Measurements from ENCODE around the gene RTN4R. TPM values are rescaled to one million over a fixed set of nuclear protein-coding genes. Genes with fewer than 3 reads are reported as not detected.

RTN4R gene
- total and polyA plus RNA-seq, 5 donors from 2014 or later: 1.2 to 3.3 (median 1.3) TPM

DNA sequence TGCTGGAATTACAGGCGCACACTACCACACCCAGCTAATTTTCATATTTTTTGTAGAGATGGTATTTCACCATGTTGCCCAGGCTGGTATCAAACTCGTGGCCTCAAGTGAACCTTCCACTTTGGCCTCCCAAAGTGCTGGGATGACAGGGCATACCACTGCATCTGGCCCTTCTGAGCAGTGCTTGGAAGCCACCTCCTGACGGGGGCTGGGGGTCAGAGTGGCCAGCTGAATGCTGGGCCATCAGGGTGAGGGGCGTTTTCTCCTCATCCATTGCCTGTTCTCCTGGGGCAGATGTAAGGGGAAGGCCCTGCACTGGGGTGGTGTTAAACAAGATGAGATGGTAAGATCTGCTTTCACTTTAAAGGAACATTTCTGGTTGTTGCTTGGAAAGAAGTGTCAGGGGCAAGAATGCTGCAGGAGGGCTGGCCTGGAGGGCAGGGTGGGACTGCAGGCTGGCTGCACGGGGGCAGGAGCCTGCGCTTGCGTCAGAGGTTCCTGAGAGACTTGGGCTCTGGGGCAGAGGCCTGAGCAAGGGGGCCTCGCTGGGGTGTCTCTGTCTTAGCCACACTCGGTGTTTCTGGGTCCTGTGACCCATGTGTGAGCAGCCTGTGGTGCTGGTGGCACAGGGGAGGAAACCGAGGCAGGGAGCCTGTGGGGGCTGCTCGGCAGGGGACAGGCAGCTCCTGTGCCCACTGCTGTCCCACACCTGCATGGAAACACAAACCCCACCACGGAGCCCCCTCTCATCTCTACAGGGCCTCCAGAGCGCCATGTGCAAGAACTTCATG, 34.5 kb upstream of the RTN4R start:
- Mint-ChIP-seq H3K9me3 (peaks cover 0 to 2% (median 0%) of the 10 kb centered on the region in 7 donors), H3K4me3 (no peak overlapping the region), H3K36me3 (no peaks in the 10 kb centered on the region), H3K4me1 (peaks cover 0 to 9% (median 4%) of the 10 kb centered on the region in 4 donors), H3K27me3 (peaks cover 7% of the 10 kb centered on the region), H3K27ac (no peak overlapping the region)
- Histone ChIP-seq H3K27ac (ENCODE audit: insufficient read depth, low read length, poor library complexity, severe bottlenecking) (no peak overlapping the region), H3K27me3 (ENCODE audit: control insufficient read depth, insufficient read depth, low read length) (no peaks in the 10 kb centered on the region), H3K36me3 (ENCODE audit: control insufficient read depth, insufficient read depth, low read length) (no peaks in the 10 kb centered on the region), H3K4me3 (ENCODE audit: low read depth, low read length) (no peak overlapping the region), H3K9me3 (ENCODE audit: control insufficient read depth in 2 of 2, low read length in 2 of 2) (no peaks in the 10 kb centered on the region), H3K4me1 (ENCODE audit: control insufficient read depth, insufficient read depth, low read length, poor library complexity, severe bottlenecking) (peaks cover 14% of the 10 kb centered on the region)
- DNase-seq (no peak), ATAC-seq (ENCODE audit: low read depth in 2 of 2) (no peak)

DNA sequence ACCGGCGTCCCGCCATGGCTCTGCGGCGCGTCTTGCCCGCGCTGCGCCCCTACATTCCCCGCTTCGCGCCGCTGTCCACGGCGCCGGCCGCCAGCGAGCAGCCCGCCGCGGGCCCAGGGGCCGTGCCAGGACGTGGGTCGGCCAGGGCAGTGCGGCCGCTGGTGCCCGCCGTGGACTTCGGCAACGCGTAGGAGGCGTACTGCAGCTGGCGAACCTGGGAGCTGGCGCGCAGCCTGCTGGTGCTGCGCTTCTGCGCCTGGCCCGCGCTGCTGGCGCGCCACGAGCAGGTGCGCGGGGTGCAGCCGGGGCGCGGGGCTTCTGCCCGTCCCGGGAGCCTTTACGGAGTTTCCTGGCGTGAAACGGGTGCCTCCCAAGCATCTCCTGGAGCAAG, 31.6 kb upstream of the RTN4R start:
- ATAC-seq (ENCODE audit: low read depth in 2 of 2) (peak; percentile 15 to 36), DNase-seq (no peak)
- peaks cover 11% of the 10 kb centered on the region for H3K27me3 Mint-ChIP-seq
- H3K9me3 Mint-ChIP-seq: peaks cover 0 to 2% (median 0%) of the 10 kb centered on the region in 7 donors
- Histone ChIP-seq H3K4me3 (ENCODE audit: low read depth, low read length) (peak overlapping the region; percentile 53), H3K36me3 (ENCODE audit: control insufficient read depth, insufficient read depth, low read length) (no peaks in the 10 kb centered on the region), H3K9me3 (ENCODE audit: control insufficient read depth in 2 of 2, low read length in 2 of 2) (no peaks in the 10 kb centered on the region), H3K27me3 (ENCODE audit: control insufficient read depth, insufficient read depth, low read length) (no peaks in the 10 kb centered on the region), H3K4me1 (ENCODE audit: control insufficient read depth, insufficient read depth, low read length, poor library complexity, severe bottlenecking) (peaks cover 14% of the 10 kb centered on the region), H3K27ac (ENCODE audit: insufficient read depth, low read length, poor library complexity, severe bottlenecking) (no peak overlapping the region)
- no peak overlapping the region for H3K27ac Mint-ChIP-seq
- peaks cover 0 to 11% (median 5%) of the 10 kb centered on the region in 4 donors for H3K4me1 Mint-ChIP-seq
- no peaks in the 10 kb centered on the region for H3K36me3 Mint-ChIP-seq
- peak overlapping the region in 3 of 4 donors; percentile 33 to 85 (median 73) for H3K4me3 Mint-ChIP-seq

DNA sequence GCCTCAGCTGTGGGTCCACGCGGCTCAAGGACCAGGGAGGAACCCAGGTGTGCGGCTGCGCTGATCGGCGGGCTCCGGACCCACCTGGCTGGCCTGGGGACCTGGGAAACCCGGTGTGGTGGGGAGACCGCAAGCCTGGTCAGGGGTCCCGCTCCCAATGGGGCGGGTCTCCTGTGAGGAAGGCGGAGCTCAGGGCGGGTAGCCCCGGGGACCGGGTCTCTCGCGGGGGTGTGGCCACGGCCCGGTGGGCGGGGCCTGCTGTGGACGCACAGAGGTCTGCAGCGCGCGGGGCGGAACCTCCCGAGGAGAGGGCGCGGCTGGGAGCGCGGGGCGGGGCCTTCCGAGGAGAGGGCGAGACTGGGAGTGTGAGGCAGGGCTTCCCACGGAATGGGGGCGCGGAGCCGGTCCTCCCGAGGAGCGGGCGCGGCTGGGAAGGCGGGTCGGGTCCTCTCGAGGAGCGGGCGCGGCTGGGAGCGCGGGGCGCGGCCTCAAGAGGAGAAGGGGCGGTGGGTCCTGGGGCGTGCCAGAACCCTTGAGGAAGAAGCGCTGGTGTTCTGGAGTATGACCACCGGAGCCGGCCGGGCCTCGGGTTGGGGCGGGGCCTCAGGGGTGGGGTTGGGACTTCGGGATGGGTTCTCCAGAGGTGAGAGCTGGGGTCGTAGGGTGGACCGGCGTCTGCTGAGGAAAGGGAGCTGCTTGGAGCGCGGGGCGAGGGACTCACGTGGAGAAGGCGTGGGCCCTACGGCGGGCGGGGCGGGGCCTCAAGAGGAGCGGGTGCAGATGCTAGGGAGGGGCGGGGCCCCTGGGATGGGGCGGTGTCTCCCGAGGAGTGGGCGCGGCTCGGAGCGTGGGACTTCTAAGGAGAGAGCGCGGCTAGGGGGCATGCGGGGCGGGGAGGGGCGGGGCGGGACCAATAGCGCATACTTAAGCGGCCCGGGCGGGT, 31.0 kb upstream of the RTN4R start:
- Mint-ChIP-seq H3K4me3 (peak overlapping the region; percentile 80 to 85 (median 84)), H3K9me3 (peaks cover 0 to 2% (median 0%) of the 10 kb centered on the region in 7 donors), H3K36me3 (no peaks in the 10 kb centered on the region), H3K4me1 (peaks cover 0 to 11% (median 5%) of the 10 kb centered on the region in 4 donors), H3K27ac (peak overlapping the region in 1 of 3 donors; percentile 46), H3K27me3 (peaks cover 11% of the 10 kb centered on the region)
- H3K4me1 ChIP-seq (ENCODE audit: control insufficient read depth, insufficient read depth, low read length, poor library complexity, severe bottlenecking): peaks cover 14% of the 10 kb centered on the region
- DNase-seq: peak; percentile 84 to 88 (median 88)
- H3K27ac ChIP-seq (ENCODE audit: insufficient read depth, low read length, poor library complexity, severe bottlenecking): no peak overlapping the region
- H3K36me3 ChIP-seq (ENCODE audit: control insufficient read depth, insufficient read depth, low read length): no peaks in the 10 kb centered on the region
- no peaks in the 10 kb centered on the region for H3K9me3 ChIP-seq (ENCODE audit: control insufficient read depth in 2 of 2, low read length in 2 of 2)
- no peak overlapping the region for H3K4me3 ChIP-seq (ENCODE audit: low read depth, low read length)
- peak; percentile 85 to 88 for ATAC-seq (ENCODE audit: low read depth in 2 of 2)
- no peaks in the 10 kb centered on the region for H3K27me3 ChIP-seq (ENCODE audit: control insufficient read depth, insufficient read depth, low read length)

DNA sequence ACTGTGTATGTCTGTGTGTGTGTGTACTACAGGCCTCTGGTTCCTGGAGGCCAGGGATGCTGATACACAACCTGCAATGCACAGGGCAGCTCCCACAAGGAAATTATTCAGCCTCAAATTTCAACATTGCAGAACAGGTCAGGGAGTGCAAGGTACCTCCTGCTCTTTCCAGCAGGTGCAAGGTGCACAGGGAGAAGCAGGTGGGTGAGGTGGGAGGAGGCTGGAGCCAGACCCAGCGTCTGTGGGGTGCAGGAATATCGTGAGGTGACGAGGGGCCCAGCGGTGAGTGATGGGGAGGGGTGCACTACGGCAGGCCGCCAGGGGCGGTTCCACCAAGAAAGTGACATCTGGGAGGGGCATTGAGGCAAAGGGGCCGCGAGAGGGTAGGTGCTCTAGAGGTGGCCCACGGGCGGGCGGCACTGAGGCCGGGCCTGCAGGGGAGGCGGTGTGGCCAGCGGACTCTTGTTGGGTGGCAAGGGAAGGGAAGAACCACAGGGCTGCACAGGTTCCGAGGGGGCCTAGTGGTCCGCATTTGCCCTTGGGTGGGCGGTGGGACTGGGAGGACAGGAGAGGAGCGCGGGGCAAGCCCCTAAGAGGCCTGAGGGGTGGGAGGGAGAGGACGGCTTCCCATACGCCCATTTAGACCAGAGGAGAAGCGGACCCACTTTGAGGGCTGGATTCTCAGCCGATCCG, 30.1 kb upstream of the RTN4R start:
- peaks cover 11% of the 10 kb centered on the region for H3K27me3 Mint-ChIP-seq
- Histone ChIP-seq H3K4me1 (ENCODE audit: control insufficient read depth, insufficient read depth, low read length, poor library complexity, severe bottlenecking) (peaks cover 14% of the 10 kb centered on the region), H3K36me3 (ENCODE audit: control insufficient read depth, insufficient read depth, low read length) (no peaks in the 10 kb centered on the region), H3K27ac (ENCODE audit: insufficient read depth, low read length, poor library complexity, severe bottlenecking) (no peak overlapping the region), H3K9me3 (ENCODE audit: control insufficient read depth in 2 of 2, low read length in 2 of 2) (no peaks in the 10 kb centered on the region), H3K27me3 (ENCODE audit: control insufficient read depth, insufficient read depth, low read length) (no peaks in the 10 kb centered on the region), H3K4me3 (ENCODE audit: low read depth, low read length) (no peak overlapping the region)
- no peaks in the 10 kb centered on the region for H3K36me3 Mint-ChIP-seq
- no peak for ATAC-seq (ENCODE audit: low read depth in 2 of 2)
- peaks cover 0 to 2% (median 0%) of the 10 kb centered on the region in 7 donors for H3K9me3 Mint-ChIP-seq
- peak overlapping the region; percentile 66 to 91 (median 84) for H3K4me3 Mint-ChIP-seq
- no peak for DNase-seq
- peak overlapping the region in 2 of 3 donors; percentile 7 to 83 for H3K27ac Mint-ChIP-seq
- H3K4me1 Mint-ChIP-seq: peaks cover 0 to 11% (median 5%) of the 10 kb centered on the region in 4 donors

DNA sequence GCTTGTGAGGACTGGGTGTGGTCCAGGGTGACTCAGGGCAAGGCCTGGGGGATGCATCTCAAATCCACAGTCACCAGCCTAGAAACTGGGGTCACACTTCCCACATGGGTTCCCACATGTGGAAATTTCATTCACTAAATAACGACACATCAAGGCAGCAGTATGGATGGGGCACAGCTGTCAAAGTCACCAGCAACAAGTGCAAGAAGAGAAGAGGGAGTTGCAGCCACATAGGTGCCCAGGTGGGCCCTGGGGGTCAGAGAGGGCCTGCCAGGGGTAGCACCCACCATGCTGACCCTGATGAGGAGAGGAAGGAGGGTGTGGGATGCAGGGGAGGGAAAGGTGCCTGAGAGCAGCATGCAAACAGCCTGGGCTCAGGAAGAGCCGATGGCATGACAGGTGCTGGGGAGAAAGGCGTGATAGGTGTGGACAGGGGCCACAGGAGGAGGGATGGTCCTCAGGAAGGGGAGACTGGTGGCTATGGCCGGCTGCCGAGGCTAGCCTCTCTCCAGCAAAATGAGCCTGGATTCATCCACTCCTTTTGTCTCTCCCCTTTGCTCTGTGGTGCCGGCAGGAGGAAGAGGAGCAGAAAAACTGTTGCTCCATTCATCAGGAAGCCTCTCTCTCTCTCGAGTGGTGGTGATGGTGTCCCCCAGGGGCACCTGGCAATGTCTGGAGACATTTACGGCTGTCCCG, 29.4 kb upstream of the RTN4R start:
- Histone ChIP-seq H3K36me3 (ENCODE audit: control insufficient read depth, insufficient read depth, low read length) (no peaks in the 10 kb centered on the region), H3K4me1 (ENCODE audit: control insufficient read depth, insufficient read depth, low read length, poor library complexity, severe bottlenecking) (peaks cover 14% of the 10 kb centered on the region), H3K27me3 (ENCODE audit: control insufficient read depth, insufficient read depth, low read length) (no peaks in the 10 kb centered on the region), H3K27ac (ENCODE audit: insufficient read depth, low read length, poor library complexity, severe bottlenecking) (no peak overlapping the region), H3K9me3 (ENCODE audit: control insufficient read depth in 2 of 2, low read length in 2 of 2) (no peaks in the 10 kb centered on the region), H3K4me3 (ENCODE audit: low read depth, low read length) (no peak overlapping the region)
- peaks cover 12% of the 10 kb centered on the region for H3K27me3 Mint-ChIP-seq
- H3K36me3 Mint-ChIP-seq: no peaks in the 10 kb centered on the region
- ATAC-seq (ENCODE audit: low read depth in 2 of 2): no peak
- DNase-seq: no peak
- peaks cover 0 to 2% (median 0%) of the 10 kb centered on the region in 7 donors for H3K9me3 Mint-ChIP-seq
- peak overlapping the region in 2 of 3 donors; percentile 7 to 88 for H3K27ac Mint-ChIP-seq
- peak overlapping the region; percentile 66 to 91 (median 82) for H3K4me3 Mint-ChIP-seq
- H3K4me1 Mint-ChIP-seq: peaks cover 0 to 11% (median 5%) of the 10 kb centered on the region in 4 donors

DNA sequence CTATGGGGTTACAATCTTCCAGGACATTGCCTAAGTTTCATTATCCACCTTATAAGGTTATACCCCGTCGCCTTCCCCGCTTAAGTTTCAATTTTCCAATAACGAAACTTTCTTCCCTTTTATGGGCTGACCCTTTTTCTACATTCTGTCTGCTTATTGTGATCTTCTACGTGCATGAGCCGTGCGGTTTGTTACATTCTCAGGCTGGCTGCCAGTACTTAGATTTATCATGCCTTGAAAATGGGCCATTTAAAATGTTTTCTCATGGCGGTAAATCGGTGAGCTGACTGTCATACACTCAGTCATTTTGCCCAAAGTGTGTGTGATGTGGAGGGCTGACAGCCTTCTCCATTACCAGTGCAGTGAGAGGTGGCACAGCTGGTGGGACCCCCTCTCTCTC, 28.5 kb upstream of the RTN4R start:
- H3K4me1 Mint-ChIP-seq: peaks cover 0 to 11% (median 5%) of the 10 kb centered on the region in 4 donors
- peaks cover 19% of the 10 kb centered on the region for H3K27me3 Mint-ChIP-seq
- H3K4me3 Mint-ChIP-seq: peak overlapping the region in 2 of 4 donors; percentile 28 to 85
- Histone ChIP-seq H3K27ac (ENCODE audit: insufficient read depth, low read length, poor library complexity, severe bottlenecking) (no peak overlapping the region), H3K4me3 (ENCODE audit: low read depth, low read length) (no peak overlapping the region), H3K36me3 (ENCODE audit: control insufficient read depth, insufficient read depth, low read length) (no peaks in the 10 kb centered on the region), H3K9me3 (ENCODE audit: control insufficient read depth in 2 of 2, low read length in 2 of 2) (no peaks in the 10 kb centered on the region), H3K4me1 (ENCODE audit: control insufficient read depth, insufficient read depth, low read length, poor library complexity, severe bottlenecking) (peaks cover 14% of the 10 kb centered on the region), H3K27me3 (ENCODE audit: control insufficient read depth, insufficient read depth, low read length) (no peaks in the 10 kb centered on the region)
- DNase-seq (no peak), ATAC-seq (ENCODE audit: low read depth in 2 of 2) (no peak)
- no peak overlapping the region for H3K27ac Mint-ChIP-seq
- H3K36me3 Mint-ChIP-seq: no peaks in the 10 kb centered on the region
- H3K9me3 Mint-ChIP-seq: peaks cover 0 to 2% (median 0%) of the 10 kb centered on the region in 7 donors

Data from CD4-positive, CD25-positive, alpha-beta regulatory T cell (primary cell).